ENCODE results near the gene NF1. TPM values are rescaled to one million over a fixed set of nuclear protein-coding genes. Genes with fewer than 3 reads are reported as not detected.
A peak's percentile ranks its signal among the peaks of the same experiment; 100 is the strongest.
"Not testable (repeated sequence)": the region's sequence is repeated elsewhere in the genome, so short reads cannot be mapped to it uniquely, and the experiment has no call there.

Gene NF1
- total RNA-seq, 1 donor from 2014 or later, result 21.6 TPM

DNA sequence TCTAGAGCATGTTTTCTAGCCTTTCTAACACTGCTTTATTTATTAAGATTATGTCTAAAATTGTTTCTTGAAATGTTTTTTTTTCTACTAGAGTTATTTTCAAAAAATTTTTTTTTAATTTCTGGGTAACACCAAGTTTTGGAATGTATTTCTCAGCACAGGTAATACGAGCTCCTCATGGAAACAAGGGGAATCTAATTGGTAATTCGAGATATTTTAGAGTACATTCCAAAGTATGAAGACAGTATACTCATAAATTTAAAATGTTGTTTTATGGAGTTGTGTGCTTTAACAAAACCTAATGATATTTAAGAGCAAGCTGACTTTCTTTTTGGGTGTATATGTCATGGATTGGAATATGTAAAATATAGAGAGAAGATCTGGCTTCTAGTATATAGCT is 159.9 kb downstream of the NF1 start:
- no peak for ATAC-seq

- ATAC-seq, result no peak
These were observed 162.2 kb downstream of the NF1 start for GRCh38 chr17:31256936-31257335.

DNA sequence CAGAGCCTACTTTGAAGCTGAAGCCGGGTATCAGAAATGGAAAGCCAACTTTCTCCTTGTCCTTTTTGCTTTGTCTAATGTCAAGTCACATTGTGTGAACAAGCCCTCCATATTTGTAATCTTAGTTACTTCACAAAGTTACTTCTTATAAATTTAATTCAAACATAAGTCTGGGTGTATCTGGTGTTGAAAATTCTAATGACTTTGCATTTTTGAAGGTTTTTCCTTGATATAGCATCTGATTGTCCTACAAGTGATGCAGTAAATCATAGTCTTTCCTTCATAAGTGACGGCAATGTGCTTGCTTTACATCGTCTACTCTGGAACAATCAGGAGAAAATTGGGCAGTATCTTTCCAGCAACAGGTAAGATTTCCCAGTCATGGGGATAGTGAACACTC is 165.4 kb downstream of the NF1 start:
- ATAC-seq, result no peak

DNA sequence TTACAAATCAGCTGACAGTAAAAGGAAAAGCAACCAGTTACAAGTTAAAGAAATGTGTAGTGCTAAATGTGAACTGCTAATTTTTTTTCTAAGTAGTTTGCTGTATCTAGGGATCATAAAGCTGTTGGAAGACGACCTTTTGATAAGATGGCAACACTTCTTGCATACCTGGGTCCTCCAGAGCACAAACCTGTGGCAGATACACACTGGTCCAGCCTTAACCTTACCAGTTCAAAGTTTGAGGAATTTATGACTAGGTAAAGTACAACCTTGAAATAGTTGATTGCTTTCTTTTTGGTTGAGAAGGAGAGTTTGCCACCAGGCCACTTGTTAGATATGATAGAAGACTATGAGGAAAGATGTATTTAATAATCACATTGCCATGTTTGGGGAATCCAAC is 166.8 kb downstream of the NF1 start:
- ATAC-seq, result no peak

GRCh38 chr17:31262923-31263322 is 168.1 kb downstream of the NF1 start:
- ATAC-seq, result not testable (repeated sequence)

DNA sequence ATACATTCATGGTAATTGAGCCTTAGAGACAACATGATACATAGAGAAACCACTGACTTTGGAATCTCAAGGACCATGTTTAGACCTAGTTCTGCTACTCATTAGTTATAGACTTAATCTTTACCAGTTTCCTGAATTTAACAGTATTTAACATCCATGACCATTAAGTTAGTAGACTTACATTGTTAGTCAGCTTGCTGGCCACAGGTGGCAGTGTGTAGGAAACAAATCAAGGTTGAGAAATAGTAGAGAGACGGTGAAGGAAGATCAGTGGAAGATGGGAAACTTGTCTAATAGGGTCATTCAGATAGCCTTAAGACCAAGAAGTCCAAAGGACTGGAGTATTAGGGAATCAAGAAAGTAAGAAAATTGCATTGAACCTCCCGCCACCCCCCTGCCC is 171.3 kb downstream of the NF1 start:
- no peak for ATAC-seq

DNA sequence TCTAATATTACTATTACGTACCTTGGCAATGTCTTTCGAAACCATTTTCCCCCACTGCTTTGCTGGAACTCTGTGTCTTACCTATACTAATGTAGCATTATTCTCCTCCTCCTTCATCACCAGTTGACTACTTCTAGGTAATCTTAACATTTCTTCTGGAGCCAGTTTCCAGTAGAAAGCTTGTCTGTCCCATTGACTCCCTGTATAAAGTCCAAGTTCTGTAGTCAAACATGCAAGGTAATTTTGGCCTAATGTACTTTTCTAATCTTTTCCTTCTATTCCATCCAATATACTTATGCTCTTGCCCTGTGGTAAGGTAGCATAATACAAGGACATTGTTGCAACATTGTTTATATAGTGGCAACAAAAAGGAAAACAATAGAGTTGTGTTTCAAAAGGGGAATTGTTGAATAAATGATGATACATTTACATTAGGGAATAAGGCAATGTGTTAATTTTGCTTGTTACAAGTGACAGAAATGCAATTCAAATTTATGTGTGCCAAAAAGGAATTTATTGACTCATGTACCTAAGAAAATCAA is 174.3 kb downstream of the NF1 start:
- no peak for ATAC-seq

DNA sequence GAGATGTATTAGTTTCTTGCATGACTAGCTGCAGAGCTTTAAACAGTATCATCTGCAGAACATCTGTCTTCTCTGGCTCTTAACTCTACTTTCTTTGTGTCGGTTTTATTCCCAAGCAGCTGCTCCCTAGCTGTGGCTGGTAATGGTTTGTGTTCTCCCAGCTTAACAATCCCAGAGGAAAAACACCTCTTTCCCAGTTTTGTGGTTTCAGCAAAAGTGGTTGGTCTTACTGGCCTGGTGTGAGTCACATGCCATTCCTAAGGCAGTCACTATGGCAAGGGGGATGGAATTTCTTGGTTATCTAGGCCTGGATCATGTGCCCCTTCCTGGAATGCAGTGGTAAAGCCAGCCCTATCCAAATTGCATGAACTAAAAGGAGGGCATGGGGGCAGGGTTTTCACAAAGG is 174.8 kb downstream of the NF1 start:
- no peak for ATAC-seq

DNA sequence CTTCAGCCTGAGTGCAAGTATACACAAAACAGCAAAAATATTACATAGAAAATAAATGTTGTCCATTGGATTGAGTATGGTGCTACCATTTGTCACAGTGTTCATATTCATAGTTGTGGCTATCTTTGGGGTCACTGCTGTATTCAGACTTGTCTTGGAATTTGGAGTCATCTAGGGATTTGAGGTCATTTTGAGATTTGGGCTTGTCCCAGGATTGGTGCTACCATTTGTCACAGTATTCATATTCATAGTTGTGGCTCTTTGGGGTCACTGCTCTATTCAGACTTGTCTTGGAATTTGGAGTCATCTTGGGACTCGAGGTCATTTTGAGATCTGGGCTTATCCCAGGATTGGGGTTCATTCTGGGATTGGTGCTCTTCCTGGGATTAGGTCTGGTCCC is 177.5 kb downstream of the NF1 start:
- no peak for ATAC-seq

- ATAC-seq, result no peak
These were observed 178.0 kb downstream of the NF1 start for GRCh38 chr17:31272803-31273202.

DNA sequence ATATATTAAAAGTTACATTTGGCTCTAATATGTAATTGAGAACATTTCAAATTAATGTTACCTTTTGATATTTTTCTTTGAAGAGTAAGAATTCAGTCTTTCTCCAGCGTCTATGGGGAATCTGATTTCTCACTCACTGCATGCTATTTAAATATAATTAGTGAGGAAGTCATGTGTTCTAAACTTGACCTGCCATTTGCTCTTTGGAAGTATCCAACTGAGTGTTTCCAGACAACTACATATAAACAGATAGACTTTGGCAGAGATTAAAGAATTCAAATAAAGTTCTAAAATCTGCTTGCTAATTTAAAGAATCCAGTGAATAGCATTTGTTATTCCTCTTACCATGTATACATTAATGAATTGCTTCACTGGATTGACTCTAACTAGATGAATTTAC is 178.7 kb downstream of the NF1 start:
- no peak for ATAC-seq

GRCh38 chr17:31274252-31274651 is 179.5 kb downstream of the NF1 start:
- ATAC-seq, result peak; percentile 90

GRCh38 chr17:31275116-31275515 is 180.3 kb downstream of the NF1 start:
- no peak for ATAC-seq

- ATAC-seq, result no peak
These were observed 184.6 kb downstream of the NF1 start for GRCh38 chr17:31279401-31279800.

DNA sequence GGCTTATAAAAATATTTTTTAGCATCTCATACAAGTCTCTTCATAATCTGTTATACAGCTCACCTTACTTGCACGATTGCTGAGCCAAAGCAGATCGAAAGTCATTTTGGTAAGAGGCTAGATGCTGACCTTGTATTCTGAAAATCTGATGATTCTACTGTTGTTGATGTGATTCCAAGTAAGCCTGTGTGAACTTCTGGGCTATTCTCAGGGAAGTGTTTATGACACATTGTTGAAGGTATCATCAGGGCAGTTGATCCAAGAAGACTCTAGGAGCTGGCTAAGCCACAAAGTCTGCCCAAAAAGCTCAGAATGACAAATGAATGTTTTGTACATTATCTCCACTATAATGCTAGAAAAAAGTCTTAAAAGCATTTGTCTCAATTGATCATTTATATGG is 186.3 kb downstream of the NF1 start:
- ATAC-seq, result no peak

DNA sequence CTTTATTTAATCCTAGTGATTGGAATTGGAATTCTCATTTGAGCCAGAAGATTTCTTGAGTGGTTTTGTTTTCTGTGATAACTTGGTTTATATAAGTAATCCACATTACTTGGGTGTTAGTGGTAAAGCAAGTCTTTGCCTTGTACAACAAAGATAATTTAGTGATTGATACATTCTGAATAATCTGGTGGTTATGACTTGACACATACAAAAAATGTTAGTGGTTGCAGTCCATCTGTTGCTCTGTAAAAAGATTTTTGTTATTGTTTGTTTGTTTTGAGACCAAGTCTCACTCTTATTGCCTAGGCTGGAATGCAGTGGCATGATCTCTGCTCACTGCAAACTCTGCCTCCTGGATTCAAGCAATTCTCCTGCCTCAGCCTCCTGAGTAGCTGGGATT is 189.1 kb downstream of the NF1 start:
- ATAC-seq, result no peak

- no peak for ATAC-seq
These were observed 191.8 kb downstream of the NF1 start for GRCh38 chr17:31286587-31286986.

- ATAC-seq, result not testable (repeated sequence)
These were observed 193.2 kb downstream of the NF1 start for GRCh38 chr17:31287932-31288331.

- ATAC-seq, result no peak
These were observed 195.0 kb downstream of the NF1 start for GRCh38 chr17:31289790-31290189.

- no peak for ATAC-seq
These were observed 197.0 kb downstream of the NF1 start for GRCh38 chr17:31291820-31292219.

DNA sequence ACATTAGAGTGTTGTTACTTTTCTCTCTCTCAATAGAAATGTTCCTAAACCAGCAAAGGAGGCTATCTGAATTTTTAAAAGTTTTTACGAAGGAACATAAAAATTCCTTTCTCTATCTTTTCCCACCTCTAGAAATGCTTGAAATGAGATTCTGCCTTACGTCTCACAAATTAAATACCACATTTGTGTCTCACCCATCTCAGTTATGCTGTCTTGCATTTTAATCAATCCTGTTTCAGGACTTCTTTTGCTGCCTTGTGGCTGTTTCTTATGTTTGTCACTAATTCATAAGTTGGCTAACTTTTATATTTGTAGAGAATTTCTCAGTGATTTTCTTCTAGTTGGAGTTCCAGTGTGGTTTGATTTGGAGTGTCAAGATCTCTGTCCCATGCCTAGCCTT is 198.8 kb downstream of the NF1 start:
- ATAC-seq, result no peak

- no peak for ATAC-seq
These were observed 199.5 kb downstream of the NF1 start for GRCh38 chr17:31294231-31294630.

GRCh38 chr17:31294820-31295488 is 200.2 kb downstream of the NF1 start:
- no peak for ATAC-seq

GRCh38 chr17:31295489-31295871 is 200.7 kb downstream of the NF1 start:
- ATAC-seq, result no peak

GRCh38 chr17:31296142-31296541 is 201.4 kb downstream of the NF1 start:
- ATAC-seq, result no peak

All from esophagus mucosa (tissue), 1 donor.